Stomach (tissue), 9 donors: ENCODE data around the gene KRTAP4-6. TPM values are rescaled to one million over a fixed set of nuclear protein-coding genes. Genes with fewer than 3 reads are reported as not detected.
"Not testable (repeated sequence)": the region's sequence is repeated elsewhere in the genome, so short reads cannot be mapped to it uniquely, and the experiment has no call there.

Source experiments
- DNase-seq, 2 donors: peaks; one replicate each; pipeline versions ENCODE4 v3.0.0 to v3.0.0-alpha.2; 2013 to 2019
- H3K27ac ChIP-seq, 5 donors: fragments of 200-600 bp in 4 of 5; sonication (generic) in 4 of 5; one replicate each; pipeline ENCODE4 v1.5.1; 2013 to 2019; ENCODE audit warnings: mild to moderate bottlenecking in 1 of 5, moderate library complexity in 1 of 5
- H3K27me3 ChIP-seq, 3 donors: fragments of 200-600 bp; sonication (generic); one replicate each; pipeline ENCODE4 v1.5.1; 2017 to 2019; ENCODE audit warnings: mixed run types in 1 of 3
- H3K36me3 ChIP-seq, 4 donors: fragments of 200-600 bp; sonication (generic); 1 replicate in 3 of 4; 2 replicates in 1 of 4; pipeline ENCODE4 v1.5.1; 2016 to 2019
- H3K4me1 ChIP-seq, 4 donors: fragments of 200-600 bp; sonication (generic); one replicate each; pipeline ENCODE4 v1.5.1; 2016 to 2019
- H3K4me3 ChIP-seq, 4 donors: fragments of 200-600 bp; sonication (generic) in 3 of 4; one replicate each; pipeline ENCODE4 v1.5.1; 2016 to 2019; ENCODE audit warnings: mild to moderate bottlenecking in 1 of 4
- H3K9me3 ChIP-seq, 4 donors: fragments of 200-600 bp; sonication (generic); one replicate each; pipeline ENCODE4 v1.5.1; 2016 to 2019
- CTCF ChIP-seq, 7 experiments: fragments of 450-650 bp in 4 of 7; fragments of 200-600 bp in 3 of 7; sonication (generic) in 3 of 7; IDR thresholded peaks; one replicate each; pipeline ENCODE4 v1.5.1; 2016 to 2019; ENCODE audit warnings: antibody characterized with exemption in 7 of 7, control low read depth in 2 of 7, mild to moderate bottlenecking in 1 of 7
- EP300 ChIP-seq: sonication (generic); formaldehyde crosslinking; IDR thresholded peaks from one replicate; pipeline ENCODE4 v1.6.1; 2017; ENCODE audit warnings: antibody characterized with exemption
- POLR2A ChIP-seq, 4 donors: fragments of 450-650 bp; IDR thresholded peaks; one replicate each; pipeline ENCODE4 v1.6.1; 2016; ENCODE audit warnings: antibody characterized with exemption in 4 of 4, control low read depth in 2 of 4, mild to moderate bottlenecking in 1 of 4, moderate library complexity in 1 of 4
- POLR2AphosphoS5 ChIP-seq, 3 donors: sonication (generic); formaldehyde crosslinking; IDR thresholded peaks; one replicate each; pipeline ENCODE4 v1.6.1; 2016; ENCODE audit warnings: antibody characterized with exemption in 3 of 3
- WGBS, 5 donors: extraction: QIAGEN DNeasy Blood & Tissue Kit in 3 of 5; methylation state at CpG; one replicate each; pipeline versions ENCODE4 v1.1.5 to v1.1.7; 2013 to 2018; 5-methylcytosine and 5-hydroxymethylcytosine counted together
- intact Hi-C: fragments of 100-400 bp; cut with DNase I; formaldehyde crosslinking; loops from one replicate; pipeline ENCODE4 v1.15.1; 2023; ENCODE audit warnings: low total_unique reads
- polyA plus RNA-seq, 3 donors: library from polyadenylated mRNA; stranded (reverse); fragments of 200-250 nt; gene quantifications; one replicate each; pipeline ENCODE4 v1.2.3, GENCODE V29; 2013
- total RNA-seq, 5 donors: library from RNA; depleted of rRNA; stranded (reverse); fragments of >200 nt; gene quantifications; one replicate each; pipeline versions ENCODE4 v1.1.0 to v1.2.3, GENCODE V29; 2014 to 2016
- donor health status: healthy with polysubstance abuse.
- donor health status: Bipolar disorder and iron deficiency.
- donor health status: healthy.

The KRTAP4-6 gene
- total and polyA plus RNA-seq, 8 donors = not detected

GRCh38 chr17:41107941-41108450 lies 32.3 kb downstream of the KRTAP4-6 start:
- H3K27ac ChIP-seq = no peak overlapping the region
- peaks cover 0 to 5% (median 2%) of the 10 kb centered on the region in 4 donors for H3K4me1 ChIP-seq
- no peaks in the 10 kb centered on the region for H3K9me3 ChIP-seq
- intact Hi-C loops = no loop called here
- H3K27me3 ChIP-seq = peaks cover 0 to 5% (median 0%) of the 10 kb centered on the region in 3 donors
- DNase-seq = no peak
- no peaks in the 10 kb centered on the region for H3K36me3 ChIP-seq
- H3K4me3 ChIP-seq = no peak overlapping the region
- TF ChIP-seq POLR2AphosphoS5 (IDR thresholded peaks at IDR 0.05) (no peak), CTCF (IDR thresholded peaks at IDR 0.05) (no peak)
- WGBS, 5 donors = 34 to 63% (median 48%) methylated on average over 1 of the region's 1 CpG

- H3K9me3 ChIP-seq, intact Hi-C loops, H3K27ac ChIP-seq, H3K27me3 ChIP-seq, H3K36me3 ChIP-seq, DNase-seq, H3K4me1 ChIP-seq, H3K4me3 ChIP-seq: not testable (repeated sequence)
- WGBS, 5 donors = 69 to 77% (median 76%) methylated on average over 6 to 10 of the region's 10 CpGs
Observed at GRCh38 chr17:41105347-41105746, 35.0 kb downstream of the KRTAP4-6 start, which contains the start of gene KRTAP4-9. TSS of gene KRTAP4-9 (plus strand) at chr17:41105389. CDS start at chr17:41105389, 0 bp downstream.

- H3K36me3 ChIP-seq, H3K4me3 ChIP-seq, H3K4me1 ChIP-seq, H3K27ac ChIP-seq, intact Hi-C loops, H3K9me3 ChIP-seq, H3K27me3 ChIP-seq, DNase-seq: not testable (repeated sequence)
- 79 to 90% (median 86%) methylated on average over 2 of the region's 2 CpGs for WGBS, 5 donors
Observed at GRCh38 chr17:41104386-41105038, 35.8 kb downstream of the KRTAP4-6 start.

- DNase-seq = no peak
- H3K27ac ChIP-seq = no peak overlapping the region
- H3K4me1 ChIP-seq = peaks cover 0 to 5% (median 2%) of the 10 kb centered on the region in 4 donors
- H3K4me3 ChIP-seq = no peak overlapping the region
- H3K9me3 ChIP-seq = no peaks in the 10 kb centered on the region
- no peak for TF ChIP-seq EP300
- TF ChIP-seq POLR2A (IDR thresholded peaks at IDR 0.05) = no peak
- no peak for TF ChIP-seq POLR2AphosphoS5 (IDR thresholded peaks at IDR 0.05)
- no peaks in the 10 kb centered on the region for H3K36me3 ChIP-seq
- peaks cover 0 to 5% (median 0%) of the 10 kb centered on the region in 3 donors for H3K27me3 ChIP-seq
- WGBS, 5 donors = 78 to 97% (median 86%) methylated on average over 1 of the region's 1 CpG
- intact Hi-C loops = no loop called here
Observed at GRCh38 chr17:41103896-41104295, 36.4 kb downstream of the KRTAP4-6 start.

GRCh38 chr17:41101586-41102259 lies 38.6 kb downstream of the KRTAP4-6 start, which contains the start of gene KRTAP4-16:
TSS of gene KRTAP4-16 (minus strand) at chr17:41102209. CDS start at chr17:41102209, 0 bp downstream.
- no peaks in the 10 kb centered on the region for H3K9me3 ChIP-seq
- TF ChIP-seq POLR2A (IDR thresholded peaks at IDR 0.05) (no peak), POLR2AphosphoS5 (IDR thresholded peaks at IDR 0.05) (no peak), CTCF (IDR thresholded peaks at IDR 0.05) (no peak), EP300 (no peak)
- no peak for DNase-seq
- H3K4me3 ChIP-seq = no peak within 1 kb of the TSS
- H3K27me3 ChIP-seq = peaks cover 0 to 9% (median 0%) of the 10 kb centered on the region in 3 donors
- H3K36me3 ChIP-seq = no peaks in the 10 kb centered on the region
- intact Hi-C loops = no loop called here
- H3K4me1 ChIP-seq = no peaks in the 10 kb centered on the region
- H3K27ac ChIP-seq = no peak within 1 kb of the TSS
- WGBS, 5 donors = 39 to 66% (median 59%) methylated on average over 4 to 10 of the region's 10 CpGs

- H3K36me3 ChIP-seq, H3K4me1 ChIP-seq, H3K4me3 ChIP-seq, intact Hi-C loops, H3K27ac ChIP-seq, H3K9me3 ChIP-seq, DNase-seq, H3K27me3 ChIP-seq: not testable (repeated sequence)
- 47 to 64% (median 60%) methylated on average over 7 of the region's 7 CpGs for WGBS, 5 donors
Observed at GRCh38 chr17:41099682-41100480, 40.5 kb downstream of the KRTAP4-6 start.
